Measurements from ENCODE around the gene UBAC1. TPM values are rescaled to one million over a fixed set of nuclear protein-coding genes. Genes with fewer than 3 reads are reported as not detected.

The UBAC1 gene
- total and polyA plus RNA-seq, 7 donors = 71.1 to 261 (median 162) TPM

DNA sequence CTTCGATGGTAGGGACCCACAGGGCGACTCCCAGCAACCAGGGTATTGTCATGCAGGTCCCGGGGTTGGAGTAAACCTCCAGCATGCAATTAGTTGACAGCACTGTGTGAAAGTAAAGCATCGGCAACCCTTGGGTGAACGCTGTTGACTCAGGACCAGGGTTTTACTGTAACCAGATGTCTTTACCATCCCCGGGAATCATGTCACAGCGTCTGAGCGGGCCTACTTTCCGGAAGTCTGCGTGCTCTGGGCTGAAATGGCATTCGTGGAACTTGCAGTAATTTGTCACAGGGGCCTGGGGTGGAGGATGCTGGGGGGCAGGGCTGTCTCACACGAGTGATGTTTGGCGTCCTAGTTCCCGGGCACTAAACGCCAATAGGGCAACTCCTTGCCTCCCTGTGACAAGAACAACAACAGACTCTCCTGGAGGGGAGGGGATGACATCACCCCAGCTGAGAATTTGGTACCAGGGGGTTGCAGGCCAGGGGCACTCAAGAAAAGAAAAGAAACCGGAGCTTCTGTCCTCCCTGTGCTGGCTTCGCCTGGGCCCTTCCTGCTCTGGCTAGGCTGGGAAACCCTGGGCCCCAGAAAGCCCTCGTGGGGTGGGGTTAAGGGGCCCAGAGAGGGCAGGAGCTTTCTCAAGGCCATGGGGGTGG lies 10.1 kb upstream of the UBAC1 start:
- intact Hi-C loops (cut with DNase I) = no loop called here
- DNase-seq (no peak), ATAC-seq (no peak)
- Histone ChIP-seq H3K4me3 (no peak overlapping the region), H3K27me3 (ENCODE audit: insufficient read depth in 3 of 3, low read length in 2 of 3) (no peaks in the 10 kb centered on the region), H3K27ac (no peak overlapping the region), H3K36me3 (ENCODE audit: insufficient read depth in 1 of 2, low read depth in 1 of 2) (no peaks in the 10 kb centered on the region), H3K4me1 (peaks cover 4% of the 10 kb centered on the region), H3K9me3 (no peaks in the 10 kb centered on the region)
- TF ChIP-seq, protein P1, sequence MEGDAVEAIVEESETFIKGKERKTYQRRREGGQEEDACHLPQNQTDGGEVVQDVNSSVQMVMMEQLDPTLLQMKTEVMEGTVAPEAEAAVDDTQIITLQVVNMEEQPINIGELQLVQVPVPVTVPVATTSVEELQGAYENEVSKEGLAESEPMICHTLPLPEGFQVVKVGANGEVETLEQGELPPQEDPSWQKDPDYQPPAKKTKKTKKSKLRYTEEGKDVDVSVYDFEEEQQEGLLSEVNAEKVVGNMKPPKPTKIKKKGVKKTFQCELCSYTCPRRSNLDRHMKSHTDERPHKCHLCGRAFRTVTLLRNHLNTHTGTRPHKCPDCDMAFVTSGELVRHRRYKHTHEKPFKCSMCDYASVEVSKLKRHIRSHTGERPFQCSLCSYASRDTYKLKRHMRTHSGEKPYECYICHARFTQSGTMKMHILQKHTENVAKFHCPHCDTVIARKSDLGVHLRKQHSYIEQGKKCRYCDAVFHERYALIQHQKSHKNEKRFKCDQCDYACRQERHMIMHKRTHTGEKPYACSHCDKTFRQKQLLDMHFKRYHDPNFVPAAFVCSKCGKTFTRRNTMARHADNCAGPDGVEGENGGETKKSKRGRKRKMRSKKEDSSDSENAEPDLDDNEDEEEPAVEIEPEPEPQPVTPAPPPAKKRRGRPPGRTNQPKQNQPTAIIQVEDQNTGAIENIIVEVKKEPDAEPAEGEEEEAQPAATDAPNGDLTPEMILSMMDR (IDR thresholded peaks at IDR 0.05) = no peak
- WGBS, 3 donors = 61 to 69% (median 67%) methylated on average over 18 of the region's 18 CpGs

GRCh38 chr9:135970128-135970815 lies 9.1 kb upstream of the UBAC1 start:
- intact Hi-C loops (cut with DNase I) = no loop called here
- Histone ChIP-seq H3K27ac (no peak overlapping the region), H3K36me3 (ENCODE audit: insufficient read depth in 1 of 2, low read depth in 1 of 2) (no peaks in the 10 kb centered on the region), H3K27me3 (ENCODE audit: insufficient read depth in 3 of 3, low read length in 2 of 3) (no peaks in the 10 kb centered on the region), H3K4me1 (peaks cover 4% of the 10 kb centered on the region), H3K9me3 (no peaks in the 10 kb centered on the region), H3K4me3 (no peak overlapping the region)
- TF ChIP-seq, protein P1 (IDR thresholded peaks at IDR 0.05) = no peak
- WGBS, 3 donors = 65 to 70% (median 66%) methylated on average over 6 to 9 of the region's 9 CpGs
- no peak for DNase-seq
- ATAC-seq = no peak

GRCh38 chr9:135969064-135969683 lies 8.0 kb upstream of the UBAC1 start:
- DNase-seq (no peak), ATAC-seq (no peak)
- H3K27ac ChIP-seq = no peak overlapping the region
- no peaks in the 10 kb centered on the region for H3K9me3 ChIP-seq
- no peaks in the 10 kb centered on the region for H3K27me3 ChIP-seq (ENCODE audit: insufficient read depth in 3 of 3, low read length in 2 of 3)
- H3K36me3 ChIP-seq (ENCODE audit: insufficient read depth in 1 of 2, low read depth in 1 of 2) = no peaks in the 10 kb centered on the region
- TF ChIP-seq, protein P1 (IDR thresholded peaks at IDR 0.05) = no peak
- H3K4me3 ChIP-seq = no peak overlapping the region
- WGBS, 3 donors = 56 to 62% (median 60%) methylated on average over 12 of the region's 12 CpGs
- H3K4me1 ChIP-seq = peaks cover 4% of the 10 kb centered on the region
- intact Hi-C loops (cut with DNase I) = loop anchor here (2.0 to 10.0 kb wide), 3 partner anchors 154 to 316 kb away; partner anchors contain the start of gene KCNT1 (in 1 of the 2)

- TF ChIP-seq, protein P1 (IDR thresholded peaks at IDR 0.05) = no peak
- Histone ChIP-seq H3K36me3 (ENCODE audit: insufficient read depth in 1 of 2, low read depth in 1 of 2) (no peaks in the 10 kb centered on the region), H3K27ac (no peak overlapping the region), H3K9me3 (no peaks in the 10 kb centered on the region), H3K4me3 (no peak overlapping the region), H3K27me3 (ENCODE audit: insufficient read depth in 3 of 3, low read length in 2 of 3) (no peaks in the 10 kb centered on the region), H3K4me1 (peaks cover 4% of the 10 kb centered on the region)
- ATAC-seq (no peak), DNase-seq (no peak)
- intact Hi-C loops (cut with DNase I) = loop anchor here (2.0 to 10.0 kb wide), 3 partner anchors 154 to 316 kb away; partner anchors contain the start of gene KCNT1 (in 1 of the 2)
- WGBS, 3 donors = 35 to 46% (median 41%) methylated on average over 7 of the region's 7 CpGs
Observed at GRCh38 chr9:135968601-135969000, 7.4 kb upstream of the UBAC1 start.

Data from psoas muscle (tissue), 8 donors.